GM12878 (cell line): ENCODE measurements around the gene NCF2. TPM values are rescaled to one million over a fixed set of nuclear protein-coding genes. Genes with fewer than 3 reads are reported as not detected.

Experiments
- ATAC-seq: fragments of 200-7000 bp; cut with Tn5 transposase; 3 replicates; pipeline ENCODE4 v1.9.1; 2020; ENCODE audit warnings: mild to moderate bottlenecking, moderate library complexity
- BruUV-seq: library from RNA; stranded (reverse); fragments of 400-500 nt; replicated peaks from 2 replicates; lab custom pipeline; 2021; lab: Mats Ljungman, UMichigan
- CTCF ChIA-PET: fragments of 300-600 bp; sonication (Branson Sonifier 250); formaldehyde crosslinking; extraction: SDS; loops from one replicate; lab custom pipeline; 2021; ENCODE audit warnings: inconsistent platforms; lab: Yijun Ruan, JAX
- POLR2A ChIA-PET: fragments of 350-600 bp; formaldehyde crosslinking; extraction: SDS; loops from one replicate; lab custom pipeline; 2021; ENCODE audit warnings: inconsistent platforms; lab: Charles Lee
- RAD21 ChIA-PET: fragments of 300-600 bp; sonication (Branson Sonifier 250); formaldehyde crosslinking; loops from one replicate; lab custom pipeline; 2023; ENCODE audit warnings: antibody characterized with exemption; ENCODE audit not compliant: unreplicated experiment; lab: Charles Lee
- SMC1A ChIA-PET: fragments of 300-600 bp; sonication (Branson Sonifier 250); formaldehyde crosslinking; loops from one replicate; lab custom pipeline; 2023; ENCODE audit not compliant: unreplicated experiment, uncharacterized antibody; lab: Charles Lee
- DNase-seq: peaks from one replicate; pipeline ENCODE4 v3.0.0-alpha.2; 2011; ENCODE audit warnings: low read depth, low spot score
- FAIRE-seq: peaks from 3 replicates; lab custom pipeline; 2011; peaks lifted over from hg19 to GRCh38; lab: Jason Lieb, UNC
- H2AFZ ChIP-seq: 2 replicates; pipeline ENCODE4 v1.6.0; 2011; ENCODE audit warnings: low read depth, low read length, control low read depth; ENCODE audit not compliant: control insufficient read depth
- H3K27ac ChIP-seq: 2 replicates; pipeline ENCODE4 v1.5.1; 2011; ENCODE audit warnings: control low read depth; ENCODE audit not compliant: control insufficient read depth, insufficient read depth
- H3K27me3 ChIP-seq, 2 experiments: replicated peaks in 1 of 2; 2 replicates each; pipeline versions ENCODE4 v1.6.0 to v1.6.1; 2011; ENCODE audit warnings: low read length in 1 of 2; ENCODE audit not compliant: control insufficient read depth in 2 of 2, insufficient read depth in 2 of 2
- H3K36me3 ChIP-seq, 2 experiments: 2 replicates each; pipeline ENCODE4 v1.5.1; 2011; ENCODE audit warnings: low read length in 1 of 2; ENCODE audit not compliant: control insufficient read depth in 2 of 2, insufficient read depth in 2 of 2
- H3K4me1 ChIP-seq: 2 replicates; pipeline ENCODE4 v1.6.1; 2011; ENCODE audit warnings: mild to moderate bottlenecking, low read length, moderate library complexity, mixed read lengths; ENCODE audit not compliant: control insufficient read depth, insufficient read depth
- H3K4me2 ChIP-seq: 2 replicates; pipeline ENCODE4 v1.6.0; 2011; ENCODE audit warnings: control low read depth; ENCODE audit not compliant: control insufficient read depth, insufficient read depth
- H3K4me3 ChIP-seq: fragments of 200-600 bp; sonication (generic); 2 replicates; pipeline ENCODE4 v1.5.1; 2016
- H3K79me2 ChIP-seq: 2 replicates; pipeline ENCODE4 v1.6.0; 2011; ENCODE audit warnings: low read length; ENCODE audit not compliant: control insufficient read depth, insufficient read depth
- H3K9ac ChIP-seq: 2 replicates; pipeline ENCODE4 v1.8.0; 2011; ENCODE audit warnings: low read length, control low read depth, mixed read lengths; ENCODE audit not compliant: control insufficient read depth, insufficient read depth
- H3K9me3 ChIP-seq: replicated peaks from 3 replicates; pipeline ENCODE4 v1.5.1; 2011; ENCODE audit warnings: mild to moderate bottlenecking, low read length; ENCODE audit not compliant: control insufficient read depth, insufficient read depth
- H4K20me1 ChIP-seq: 2 replicates; pipeline ENCODE4 v1.6.0; 2011; ENCODE audit not compliant: control insufficient read depth, insufficient read depth
- BACH1 ChIP-seq: fragments of 450-650 bp; IDR thresholded peaks from 2 replicates; pipeline ENCODE4 v1.6.1; 2017; ENCODE audit warnings: mild to moderate bottlenecking, borderline replicate concordance
- EED ChIP-seq: sonication (generic); IDR thresholded peaks from 2 replicates; pipeline ENCODE4 v1.6.1; 2016; ENCODE audit warnings: antibody characterized with exemption, low read depth
- ESRRA ChIP-seq: IDR thresholded peaks from 2 replicates; pipeline ENCODE4 v1.6.1; 2012; ENCODE audit warnings: mild to moderate bottlenecking, low read length, improper control_type of control experiment
- FOXM1 ChIP-seq: IDR thresholded peaks from 2 replicates; pipeline ENCODE4 v1.6.1; 2012; ENCODE audit warnings: low read depth, mild to moderate bottlenecking, inconsistent platforms, low read length, moderate library complexity
- JUND ChIP-seq: IDR thresholded peaks from 2 replicates; pipeline ENCODE4 v1.6.1; 2012; ENCODE audit warnings: low read depth, mild to moderate bottlenecking, low read length, improper control_type of control experiment, moderate library complexity
- LARP7 ChIP-seq: fragments of 450-650 bp; IDR thresholded peaks from 2 replicates; pipeline ENCODE4 v1.6.1; 2017; ENCODE audit warnings: mild to moderate bottlenecking
- MEF2A ChIP-seq: IDR thresholded peaks from 2 replicates; pipeline ENCODE4 v1.6.1; 2011; ENCODE audit warnings: low read depth, mild to moderate bottlenecking, low read length, moderate library complexity; ENCODE audit not compliant: insufficient read depth
- MXI1 ChIP-seq: fragments of 150-350 bp; IDR thresholded peaks from 2 replicates; pipeline ENCODE4 v1.6.1; 2011; ENCODE audit warnings: low read depth, mild to moderate bottlenecking, inconsistent platforms, low read length, improper control_type of control experiment
- MYB ChIP-seq: fragments of 150-350 bp; IDR thresholded peaks from 2 replicates; pipeline ENCODE4 v1.6.1; 2014; ENCODE audit warnings: mild to moderate bottlenecking, low read depth, low read length, borderline replicate concordance
- NRF1 ChIP-seq: conservative IDR thresholded peaks from 2 replicates; pipeline ENCODE4 v1.6.1; 2011; ENCODE audit warnings: mild to moderate bottlenecking, low read depth, low read length, improper control_type of control experiment
- PKNOX1 ChIP-seq: fragments of 450-650 bp; IDR thresholded peaks from 2 replicates; pipeline ENCODE4 v1.6.1; 2016; ENCODE audit warnings: mild to moderate bottlenecking
- RB1 ChIP-seq: fragments of 450-650 bp; formaldehyde crosslinking; IDR thresholded peaks from 2 replicates; pipeline ENCODE4 v1.6.1; 2017; ENCODE audit warnings: mild to moderate bottlenecking, borderline replicate concordance
- SPI1 ChIP-seq: IDR thresholded peaks from 2 replicates; pipeline ENCODE4 v1.6.1; 2011; ENCODE audit warnings: low read depth, mild to moderate bottlenecking, low read length, moderate library complexity, borderline replicate concordance; ENCODE audit not compliant: insufficient read depth
- SREBF2 ChIP-seq: IDR thresholded peaks from 2 replicates; pipeline ENCODE4 v1.6.1; 2012; ENCODE audit warnings: mild to moderate bottlenecking, low read length
- WRNIP1 ChIP-seq: IDR thresholded peaks from 2 replicates; pipeline ENCODE4 v1.6.1; 2011; ENCODE audit warnings: low read depth, low read length, improper control_type of control experiment, borderline replicate concordance
- ZNF217 ChIP-seq: fragments of 450-650 bp; IDR thresholded peaks from 2 replicates; pipeline ENCODE4 v1.6.1; 2017; ENCODE audit warnings: antibody characterized with exemption, mild to moderate bottlenecking
- ZZZ3 ChIP-seq: IDR thresholded peaks from 2 replicates; pipeline ENCODE4 v1.6.1; 2011; ENCODE audit warnings: low read depth; ENCODE audit not compliant: control insufficient read depth, insufficient read length
- WGBS: methylation state at CpG from one replicate; pipeline ENCODE4 v1.1.6; 2016; ENCODE audit warnings: low lambda C conversion rate; ENCODE audit not compliant: insufficient replicate concordance, insufficient coverage; ENCODE audit errors: missing lambda C conversion rate; 5-methylcytosine and 5-hydroxymethylcytosine counted together
- in situ Hi-C: fragments of 300-500 bp; cut with MboI; formaldehyde crosslinking; loops from 9 replicates; pipeline ENCODE4 v1.14.3; 2018; ENCODE audit warnings: mixed read lengths
- intact Hi-C: fragments of 100-400 bp; cut with micrococcal nuclease; formaldehyde crosslinking; loops from one replicate; pipeline ENCODE4 v1.14.2; 2022; ENCODE audit not compliant: unreplicated experiment
- polyA plus RNA-seq, 11 experiments: library from polyadenylated mRNA; depleted of rRNA in 4 of 11; unstranded in 6 of 11; stranded (reverse) in 5 of 11; fragments of >200 nt; fragmentation: Nextera tagmentation in 4 of 11; fragmentation: Illumina TruSeq in 1 of 11; extraction: Ambion mirVana in 4 of 11; extraction: Trizol in 1 of 11; gene quantifications; 1 replicate in 1 of 11; 2 replicates in 10 of 11; pipeline versions ENCODE4 v1.2.1 to v1.2.3, GENCODE V29; 2011 to 2016; ENCODE audit warnings: inconsistent platforms in 2 of 11, missing spikeins in 2 of 11, low read depth in 1 of 11
- total RNA-seq, 4 experiments: library from RNA; depleted of rRNA in 3 of 4; stranded (reverse); fragments of >200 nt in 3 of 4; fragmentation: Illumina TruSeq in 1 of 4; extraction: Trizol in 1 of 4; gene quantifications; 2 replicates each; pipeline versions ENCODE4 v1.2.1 to v1.2.3, GENCODE V29; 2013 to 2021
- TF ChIP-seq, protein P1 (sequence below): fragments of 450-650 bp; IDR thresholded peaks from 2 replicates; pipeline ENCODE4 v1.6.1; 2017; ENCODE audit warnings: mild to moderate bottlenecking

NCF2 gene
- total and polyA plus RNA-seq, 10 of the 15 experiments (the other 5 are each of a cell fraction or from before 2014, with no cell fraction given), result 31.4 to 256 (median 77.1) TPM

GRCh38 chr1:183570451-183570850 lies 19.8 kb downstream of the NCF2 start:
- Histone ChIP-seq H3K27me3 (no peaks in the 10 kb centered on the region), H3K4me3 (no peak overlapping the region), H3K36me3 (peaks cover 0 to 38% of the 10 kb centered on the region in 2 experiments; a peak in 2 of 4 replicates), H3K9ac (no peak overlapping the region), H3K4me2 (no peak overlapping the region), H2AFZ (no peak overlapping the region), H3K27ac (no peak overlapping the region), H3K4me1 (peaks cover 9% of the 10 kb centered on the region), H3K9me3 (no peaks in the 10 kb centered on the region), H4K20me1 (no peaks in the 10 kb centered on the region), H3K79me2 (no peaks in the 10 kb centered on the region)
- 92% methylated on average over 4 of the region's 4 CpGs for WGBS
- DNase-seq (no peak), ATAC-seq (no peak), FAIRE-seq (no peak)
- SMC1A ChIA-PET, result interaction anchor here (1.0 to 5.1 kb wide), 4 partner anchors 11 to 58 kb away, joined by 3 to 37 read pairs (median 4); partner anchors contain the start of gene NCF2
- BruUV-seq, result no TSS peak
- in situ Hi-C loops (no loop called here), intact Hi-C loops (no loop called here)
- POLR2A ChIA-PET, result interaction anchor here (0.7 to 0.9 kb wide), 3 partner anchors 12 to 34 kb away, joined by 3 read pairs; no protein-coding TSS in a partner anchor
- RAD21 ChIA-PET, result interaction anchor here (2.9 kb wide), 1 partner anchor 17 kb away, joined by 10 read pairs; no protein-coding TSS in a partner anchor
- TF ChIP-seq, protein P1, sequence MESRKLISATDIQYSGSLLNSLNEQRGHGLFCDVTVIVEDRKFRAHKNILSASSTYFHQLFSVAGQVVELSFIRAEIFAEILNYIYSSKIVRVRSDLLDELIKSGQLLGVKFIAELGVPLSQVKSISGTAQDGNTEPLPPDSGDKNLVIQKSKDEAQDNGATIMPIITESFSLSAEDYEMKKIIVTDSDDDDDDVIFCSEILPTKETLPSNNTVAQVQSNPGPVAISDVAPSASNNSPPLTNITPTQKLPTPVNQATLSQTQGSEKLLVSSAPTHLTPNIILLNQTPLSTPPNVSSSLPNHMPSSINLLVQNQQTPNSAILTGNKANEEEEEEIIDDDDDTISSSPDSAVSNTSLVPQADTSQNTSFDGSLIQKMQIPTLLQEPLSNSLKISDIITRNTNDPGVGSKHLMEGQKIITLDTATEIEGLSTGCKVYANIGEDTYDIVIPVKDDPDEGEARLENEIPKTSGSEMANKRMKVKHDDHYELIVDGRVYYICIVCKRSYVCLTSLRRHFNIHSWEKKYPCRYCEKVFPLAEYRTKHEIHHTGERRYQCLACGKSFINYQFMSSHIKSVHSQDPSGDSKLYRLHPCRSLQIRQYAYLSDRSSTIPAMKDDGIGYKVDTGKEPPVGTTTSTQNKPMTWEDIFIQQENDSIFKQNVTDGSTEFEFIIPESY, result no peak
- no peak for TF ChIP-seq MYB
- no peak for TF ChIP-seq JUND
- TF ChIP-seq MEF2A, result no peak
- TF ChIP-seq SPI1, result no peak
- TF ChIP-seq RB1, result no peak
- TF ChIP-seq NRF1, result no peak
- no peak for TF ChIP-seq ESRRA
- TF ChIP-seq FOXM1, result no peak
- TF ChIP-seq LARP7, result no peak
- TF ChIP-seq EED, result no peak
- TF ChIP-seq ZNF217, result no peak
- no peak for TF ChIP-seq ZZZ3
- TF ChIP-seq SREBF2, result no peak
- TF ChIP-seq PKNOX1, result no peak
- no peak for TF ChIP-seq WRNIP1
- no peak for TF ChIP-seq BACH1
- TF ChIP-seq MXI1, result no peak
- CTCF ChIA-PET, result interaction anchor here (1.0 to 1.7 kb wide), 3 partner anchors 10 to 107 kb away, joined by 3 to 7 read pairs (median 3); no protein-coding TSS in a partner anchor
